ENCODE measurements around the gene CHRFAM7A.
"Not testable (repeated sequence)": the region's sequence is repeated elsewhere in the genome, so short reads cannot be mapped to it uniquely, and the experiment has no call there.

Gene CHRFAM7A

GRCh38 chr15:30315704-30316103 is 77.6 kb downstream of the CHRFAM7A start:
- DNase-seq, result not testable (repeated sequence)

- DNase-seq, result not testable (repeated sequence)
Observed at GRCh38 chr15:30310575-30310974, 82.8 kb downstream of the CHRFAM7A start.
